Tongue (tissue), 2 donors: Measurements from ENCODE around the gene TMBIM1. TPM values are rescaled to one million over a fixed set of nuclear protein-coding genes. Genes with fewer than 3 reads are reported as not detected.

ENCODE experiments used
- DNase-seq: peaks from one replicate; pipeline ENCODE4 v3.0.0-alpha.2; 2015
- total RNA-seq: library from RNA; depleted of rRNA; stranded (reverse); fragments of >200 nt; gene quantifications from one replicate; pipeline ENCODE4 v1.2.3, GENCODE V29; 2014

Gene TMBIM1
- total RNA-seq: 152 TPM

GRCh38 chr2:218292048-218293014 is at the start of gene TMBIM1:
TSS of gene TMBIM1 (minus strand) at chr2:218292503. CDS start at chr2:218282141, 10,362 bp downstream.
- DNase-seq: peak; percentile 89

DNA sequence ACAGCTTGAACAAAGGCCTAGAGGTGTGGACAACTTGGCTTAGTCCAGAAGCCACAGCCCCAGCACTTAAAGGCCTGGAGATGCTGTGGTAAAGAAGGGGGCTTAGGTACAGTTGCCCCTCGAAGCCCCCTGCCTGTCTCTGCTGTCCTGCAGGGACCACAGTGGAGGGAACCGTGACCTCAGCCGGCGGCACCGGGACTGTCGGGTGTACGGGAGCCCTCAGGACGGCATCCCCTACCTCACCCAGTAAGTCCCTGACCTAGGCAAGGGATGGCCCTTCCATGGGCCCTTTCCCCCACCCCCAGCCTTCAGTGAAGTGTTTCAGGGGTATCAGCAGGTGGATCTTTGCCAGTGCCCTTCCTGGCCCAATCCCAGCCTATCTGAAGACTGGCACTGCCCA is 49.1 kb upstream of the TMBIM1 start:
- no peak for DNase-seq

- no peak for DNase-seq
Measured at GRCh38 chr2:218340656-218341055, 48.4 kb upstream of the TMBIM1 start.

- no peak for DNase-seq
Measured at GRCh38 chr2:218334531-218334930, 42.2 kb upstream of the TMBIM1 start.

DNA sequence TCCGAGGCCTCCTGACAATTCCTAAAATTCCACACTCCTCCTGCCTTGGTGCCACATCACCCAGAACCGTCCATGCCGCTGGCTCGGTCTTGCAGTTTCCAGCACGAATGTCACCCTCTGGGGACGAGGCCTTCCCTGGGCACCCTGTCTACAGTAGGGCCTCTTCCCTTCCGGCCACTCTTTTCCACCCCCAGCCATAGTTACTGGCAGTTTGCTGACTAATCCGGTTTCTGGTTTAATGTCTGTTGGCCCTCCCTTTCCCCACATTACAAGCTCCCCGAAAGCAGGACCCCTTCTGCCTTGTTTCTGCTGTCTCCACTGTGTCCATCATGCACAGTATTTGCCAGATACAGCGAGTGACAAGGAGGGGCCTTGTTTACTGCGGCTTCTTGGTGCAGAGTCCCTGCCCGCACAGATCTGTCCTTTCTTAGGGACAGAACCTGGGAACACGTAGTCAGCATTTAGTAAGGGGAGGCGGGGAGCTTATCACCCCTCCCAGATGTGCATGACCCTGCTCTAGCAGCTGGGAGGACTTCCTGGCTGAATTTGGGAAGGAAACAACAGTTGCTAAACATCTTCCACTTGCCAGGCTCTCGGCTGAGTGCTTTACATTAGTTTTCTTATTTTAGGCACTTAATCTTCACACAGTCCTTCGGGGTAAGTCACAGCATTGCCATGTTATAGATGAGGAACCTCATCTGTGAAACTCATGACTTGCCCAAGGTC is 40.8 kb upstream of the TMBIM1 start:
- DNase-seq: peak; percentile 32

DNA sequence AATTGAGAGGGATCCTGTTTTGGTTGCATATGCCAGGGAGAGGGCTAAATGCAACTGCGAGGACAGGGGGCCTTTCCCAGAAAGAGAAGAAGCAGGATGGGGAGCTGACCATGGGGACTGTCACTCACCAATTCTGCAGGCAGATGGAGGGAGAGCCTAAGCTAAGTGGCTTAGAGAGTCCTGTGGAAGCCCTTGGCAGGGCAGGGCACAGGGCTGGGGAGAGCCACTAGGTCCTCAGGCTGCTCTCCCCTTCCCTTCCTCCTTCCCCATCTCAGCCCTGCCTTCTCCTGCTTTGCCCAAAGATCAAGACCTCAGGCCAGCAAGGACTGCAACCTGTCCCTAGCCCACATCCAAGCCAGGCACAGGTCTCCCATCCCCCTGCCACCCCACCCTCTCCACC is 40.0 kb upstream of the TMBIM1 start:
- no peak for DNase-seq

GRCh38 chr2:218331745-218332144 is 39.4 kb upstream of the TMBIM1 start:
- no peak for DNase-seq

DNA sequence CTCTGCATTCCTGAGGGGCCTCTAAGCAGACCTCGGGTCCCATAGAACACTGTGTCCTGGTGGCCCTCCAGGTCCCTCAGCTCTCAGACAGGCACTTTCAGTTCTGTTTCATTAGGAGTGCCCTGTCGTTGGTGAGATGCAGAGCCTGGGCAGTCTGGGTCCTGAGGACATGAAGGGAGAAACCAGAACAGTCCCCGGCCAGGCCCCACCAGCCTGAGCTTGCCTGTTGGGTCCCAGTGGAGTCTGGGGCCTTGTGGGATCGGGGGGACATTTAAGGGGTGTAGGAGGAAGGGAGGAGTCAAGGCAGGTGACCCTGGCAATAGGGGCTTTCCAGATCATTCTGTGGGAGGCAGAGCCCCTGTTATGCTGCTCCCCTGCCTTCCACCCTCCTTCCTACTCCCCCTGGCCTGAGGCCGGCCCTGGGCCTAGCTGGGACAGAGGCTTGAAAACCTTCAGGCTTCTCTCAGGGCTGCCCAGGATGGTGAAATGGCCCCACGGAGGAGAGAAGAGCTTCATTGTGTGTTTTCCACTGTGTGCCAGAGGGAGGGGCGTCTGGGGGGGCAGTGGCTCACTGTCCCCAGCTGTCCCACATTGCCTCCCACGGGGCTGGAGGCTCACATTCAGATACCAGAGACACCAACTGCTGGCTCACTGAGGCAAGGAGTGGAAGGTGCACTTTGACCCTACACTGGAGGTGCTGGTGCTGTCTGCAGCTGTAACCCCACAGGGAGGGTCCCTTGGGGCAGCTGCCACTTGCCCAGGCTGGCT is 37.7 kb upstream of the TMBIM1 start:
- peak; percentile 27 for DNase-seq

DNA sequence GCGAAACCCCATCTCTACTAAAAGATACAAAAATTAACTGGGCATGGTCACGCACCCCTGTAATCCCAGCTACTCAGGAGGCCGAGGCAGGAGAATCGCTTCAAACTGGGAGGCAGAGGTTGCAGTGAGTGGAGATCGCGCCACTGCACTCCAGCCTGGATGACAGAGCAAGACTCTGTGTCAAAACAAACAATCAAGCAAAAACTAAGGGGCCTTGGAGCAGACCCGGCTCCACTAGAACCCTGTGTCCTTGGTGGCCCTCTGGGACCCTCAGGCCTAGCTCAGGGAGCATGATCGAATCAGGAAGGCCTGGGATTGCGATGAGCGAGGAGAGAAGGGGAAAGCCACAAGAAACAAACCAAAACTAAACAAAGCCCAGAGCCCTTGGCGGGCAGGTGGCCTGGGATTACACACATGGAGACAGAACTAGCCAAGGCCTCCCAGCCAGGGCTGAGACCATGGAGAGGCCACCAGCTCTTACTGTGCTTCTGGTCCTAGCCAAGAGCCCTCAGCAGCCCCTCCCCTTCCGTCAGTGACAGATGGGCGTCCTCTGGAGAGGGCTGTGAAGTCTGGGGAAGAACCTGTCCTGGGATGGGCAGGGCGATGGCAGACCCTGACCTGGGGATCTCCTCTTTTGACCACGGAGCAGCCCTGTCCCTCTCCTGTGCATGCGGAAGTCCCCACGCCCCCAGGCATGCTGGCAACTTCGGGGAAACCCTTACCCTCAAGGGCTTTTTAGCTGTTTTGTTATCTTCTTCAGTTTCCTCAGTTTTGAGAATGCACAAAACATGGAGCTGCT is 36.9 kb upstream of the TMBIM1 start:
- no peak for DNase-seq

DNA sequence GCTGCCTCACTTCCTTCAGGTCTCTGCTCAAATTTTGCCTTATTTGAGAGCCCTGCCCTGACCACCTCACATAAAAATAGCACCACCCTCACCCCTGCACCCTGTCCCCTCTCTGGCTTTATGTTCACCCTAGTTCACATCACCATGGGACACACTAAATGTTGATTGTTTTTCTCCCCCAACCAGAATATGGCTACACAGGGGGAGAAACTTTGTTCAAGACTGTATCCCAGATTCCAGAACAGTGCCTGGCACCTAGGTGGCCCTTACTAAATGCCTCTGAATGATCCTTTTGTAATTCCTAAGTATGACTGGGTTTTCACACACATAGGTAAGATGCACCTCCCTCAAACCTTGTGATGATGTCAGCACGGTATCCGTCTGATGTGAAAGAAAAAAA is 36.0 kb upstream of the TMBIM1 start:
- DNase-seq: no peak

GRCh38 chr2:218327451-218328210 is 35.3 kb upstream of the TMBIM1 start:
- DNase-seq: no peak

- no peak for DNase-seq
Measured at GRCh38 chr2:218326315-218326714, 34.0 kb upstream of the TMBIM1 start.

DNA sequence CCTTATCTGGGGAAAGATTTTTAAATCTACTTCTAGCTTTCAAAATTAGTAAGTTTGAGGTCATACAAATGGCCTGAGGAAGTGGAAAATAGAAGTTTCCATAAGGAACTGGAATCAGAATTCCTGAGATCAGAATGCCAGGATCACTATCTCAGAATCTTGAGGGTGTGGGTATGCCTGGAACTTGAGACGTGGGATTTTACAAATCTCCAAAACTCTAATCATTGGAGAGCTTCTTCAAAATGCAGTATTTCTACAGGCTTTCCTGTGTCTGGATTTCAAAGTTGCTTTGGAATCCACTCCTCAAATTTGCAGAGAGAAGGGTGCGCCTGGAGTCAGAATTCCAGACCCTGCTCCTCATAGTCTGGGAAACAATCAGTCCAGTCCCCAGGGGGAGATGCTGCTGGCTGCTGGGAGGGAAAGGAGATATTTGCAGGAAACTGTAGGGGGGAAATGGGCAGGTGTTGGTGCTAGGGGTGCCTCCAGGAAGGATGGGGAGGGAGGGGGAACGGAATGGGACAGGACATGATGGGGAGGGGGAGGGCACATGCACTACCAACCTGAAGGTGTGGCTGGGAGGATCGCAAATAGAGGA is 33.4 kb upstream of the TMBIM1 start:
- DNase-seq: no peak

DNA sequence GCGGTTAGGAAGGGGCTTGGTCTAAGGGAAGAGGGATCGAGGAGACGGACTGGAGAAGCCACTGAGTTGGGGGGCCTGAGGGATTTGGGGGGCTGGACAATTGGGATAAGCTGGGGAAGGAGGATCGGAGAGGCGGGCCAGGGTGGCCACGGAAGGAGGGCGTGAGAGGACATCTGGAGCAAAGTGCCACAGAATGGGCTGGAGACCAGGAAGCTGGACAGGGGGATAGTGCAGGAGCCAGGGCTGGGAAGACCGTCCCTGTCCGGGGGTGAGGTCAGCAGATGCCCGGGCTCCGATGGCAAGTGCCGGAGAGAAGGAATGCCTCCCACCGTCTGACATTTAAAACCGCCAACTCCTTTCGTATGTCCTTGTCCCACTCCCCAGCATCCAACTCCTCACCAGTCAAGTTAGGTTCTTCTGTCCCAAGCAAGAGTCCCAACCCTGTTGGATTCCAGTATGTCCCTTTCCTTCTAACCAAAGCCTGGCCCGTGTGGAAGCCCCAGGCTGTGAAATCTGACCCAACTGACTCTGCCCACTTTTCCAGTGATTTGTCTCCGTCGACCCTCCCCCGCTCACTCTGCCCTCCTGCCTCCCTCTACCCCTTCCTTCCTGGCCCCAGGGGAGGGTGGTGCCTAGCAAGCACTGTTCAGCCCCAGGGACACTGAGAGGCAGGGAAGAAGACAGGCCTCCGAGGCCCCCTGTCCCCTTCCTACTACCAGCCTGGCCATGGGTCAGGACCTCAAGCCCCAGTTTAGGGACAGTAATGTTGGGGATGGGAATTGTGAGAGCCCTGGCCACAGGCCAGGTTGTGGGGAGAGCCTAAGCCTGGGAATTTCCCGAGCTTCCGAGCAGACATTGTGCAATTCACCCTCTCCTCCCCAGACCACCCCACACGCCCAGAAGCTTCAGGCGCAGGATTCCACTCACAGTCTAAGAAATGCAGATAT is 31.5 kb upstream of the TMBIM1 start:
- peak; percentile 58 for DNase-seq

GRCh38 chr2:218322768-218323525 is 30.6 kb upstream of the TMBIM1 start:
- peak; percentile 91 for DNase-seq

DNA sequence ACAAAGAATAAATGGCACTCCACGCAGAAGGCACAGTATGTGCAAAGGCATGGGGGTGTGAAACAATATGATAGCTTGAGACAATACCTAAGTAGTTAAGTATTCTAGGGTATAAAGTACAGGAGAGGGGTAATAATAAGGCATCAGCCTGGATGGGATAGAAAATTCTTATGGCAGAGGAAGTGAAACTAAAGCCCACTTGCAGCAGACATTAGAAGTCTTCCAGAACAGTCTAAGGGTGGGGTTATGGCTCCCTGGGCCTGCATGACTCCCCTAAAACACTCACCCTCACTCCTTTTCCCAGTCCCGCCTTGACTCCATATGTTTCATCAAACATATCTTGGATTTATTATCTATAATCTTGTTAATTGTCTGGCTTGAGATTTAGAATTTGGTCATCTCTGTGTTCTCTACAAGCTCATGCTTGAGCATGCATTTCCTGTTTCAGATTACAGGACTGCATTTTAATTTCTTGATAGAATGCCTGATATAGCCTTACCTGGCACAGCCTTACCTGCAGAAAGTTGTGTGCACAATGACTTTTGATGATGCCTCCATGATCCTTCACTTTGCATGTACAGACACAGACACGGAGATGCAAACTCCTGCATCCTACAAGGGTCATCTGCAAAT is 28.5 kb upstream of the TMBIM1 start:
- no peak for DNase-seq

DNA sequence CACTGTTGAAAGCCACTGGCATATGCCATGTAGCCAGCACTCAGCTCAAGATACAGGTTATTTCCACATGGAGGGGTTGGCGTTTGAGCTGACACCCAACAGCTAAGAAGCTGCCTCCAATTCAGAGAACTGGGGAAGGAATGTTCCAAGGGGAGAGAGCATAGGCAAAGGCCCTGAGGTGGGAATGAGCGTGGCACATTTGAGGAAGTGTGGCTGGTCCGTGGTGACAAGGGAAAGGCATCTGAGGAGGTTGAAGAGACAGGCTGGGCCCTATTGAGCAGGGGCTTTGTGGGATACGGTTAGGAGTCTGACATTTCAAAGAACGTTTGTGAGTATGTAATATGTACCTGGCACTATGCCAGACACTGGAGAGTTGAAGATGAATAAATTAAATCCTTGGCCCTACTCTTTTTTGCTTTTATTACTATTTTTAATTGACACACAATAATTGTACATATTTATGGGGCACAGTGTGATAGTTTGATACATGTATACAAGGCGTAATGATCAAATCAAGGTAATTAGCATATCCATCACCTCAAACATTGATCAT is 27.6 kb upstream of the TMBIM1 start:
- no peak for DNase-seq

DNA sequence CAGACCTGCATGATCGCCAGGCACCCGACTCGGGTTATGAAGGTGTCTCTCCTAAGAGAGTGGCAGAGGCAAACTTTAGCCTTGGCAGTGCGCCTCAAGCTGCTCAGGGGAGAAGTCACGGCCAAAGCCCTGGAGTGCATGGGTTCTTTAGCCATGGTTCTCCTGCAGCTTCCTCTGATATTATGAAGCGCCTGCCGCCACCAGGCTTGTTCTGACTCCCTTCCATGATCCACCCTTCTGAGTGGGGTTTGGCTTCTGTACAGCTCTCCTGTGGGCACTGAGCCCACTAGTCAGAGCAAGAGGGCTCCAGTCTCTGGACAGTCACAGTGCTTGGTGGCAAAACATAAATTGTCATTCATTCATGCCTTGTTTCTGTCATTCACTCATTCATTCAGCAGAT is 25.9 kb upstream of the TMBIM1 start:
- DNase-seq: no peak
